T-cell (primary cell): Measurements from ENCODE around the gene THPO. TPM values are rescaled to one million over a fixed set of nuclear protein-coding genes. Genes with fewer than 3 reads are reported as not detected.

Experiments
- ATAC-seq, 4 experiments: fragments of 200-7000 bp in 3 of 4; fragments of 150-1000 bp in 1 of 4; cut with Tn5 transposase; replicated peaks in 1 of 4; 1 replicate in 3 of 4; 2 replicates in 1 of 4; pipeline ENCODE4 v1.10.0; 2021; ENCODE audit warnings: moderate library complexity in 3 of 4, mild to moderate bottlenecking in 2 of 4, moderate number of reproducible peaks in 1 of 4
- CTCF ChIA-PET, 2 donors: fragments of 300-600 bp; sonication (Branson Sonifier 250); formaldehyde crosslinking; loops; one replicate each; lab custom pipeline; 2022; ENCODE audit warnings: antibody characterized with exemption in 2 of 2; lab: Charles Lee
- POLR2A ChIA-PET, 2 donors: fragments of 300-600 bp; sonication (Branson Sonifier 250); formaldehyde crosslinking; loops; one replicate each; lab custom pipeline; 2022; ENCODE audit warnings: antibody characterized with exemption in 2 of 2; lab: Charles Lee
- DNase-seq, 35 experiments: peaks; one replicate each; pipeline versions ENCODE4 v3.0.0 to v3.0.0-alpha.2; 2013 to 2023
- H3K27ac ChIP-seq: one replicate; pipeline ENCODE4 v1.5.1; 2013; ENCODE audit warnings: low read length
- H3K27me3 ChIP-seq, 2 experiments: replicated peaks in 1 of 2; 1 replicate in 1 of 2; 2 replicates in 1 of 2; pipeline versions ENCODE4 v1.6.1 to v1.7.0; 2013; ENCODE audit warnings: low read length in 1 of 2, mixed read lengths in 1 of 2; ENCODE audit not compliant: control insufficient read depth in 2 of 2, insufficient read depth in 2 of 2; ENCODE audit errors: extremely low read depth in 1 of 2
- H3K36me3 ChIP-seq, 2 donors: 1 replicate in 1 of 2; 2 replicates in 1 of 2; pipeline versions ENCODE4 v1.6.1 to v1.7.0; 2013; ENCODE audit warnings: low read length in 1 of 2; ENCODE audit not compliant: control insufficient read depth in 2 of 2, insufficient read depth in 1 of 2; ENCODE audit errors: extremely low read depth in 1 of 2
- H3K4me1 ChIP-seq, 2 experiments: 1 replicate in 1 of 2; 2 replicates in 1 of 2; pipeline versions ENCODE4 v1.6.1 to v1.7.0; 2013; ENCODE audit warnings: low read length in 2 of 2, mixed read lengths in 1 of 2; ENCODE audit not compliant: insufficient read depth in 2 of 2, control insufficient read depth in 1 of 2; ENCODE audit errors: extremely low read depth in 1 of 2
- H3K4me3 ChIP-seq, 2 donors: 1 replicate in 1 of 2; 2 replicates in 1 of 2; pipeline versions ENCODE4 v1.5.1 to v1.7.0; 2013; ENCODE audit warnings: mild to moderate bottlenecking in 2 of 2, low read length in 1 of 2, moderate library complexity in 1 of 2; ENCODE audit not compliant: control insufficient read depth in 1 of 2; ENCODE audit errors: extremely low read depth in 1 of 2
- H3K9me3 ChIP-seq: 2 replicates; pipeline ENCODE4 v1.7.0; 2013
- H3K27ac Mint-ChIP-seq, 2 donors: one replicate each; pipeline ENCODE4 v1.8.0; 2020 to 2021; ENCODE audit warnings: mild to moderate bottlenecking in 2 of 2, mixed read lengths in 2 of 2
- H3K27me3 Mint-ChIP-seq, 2 donors: one replicate each; pipeline ENCODE4 v1.8.0; 2021 to 2022; ENCODE audit warnings: mixed read lengths in 2 of 2
- H3K36me3 Mint-ChIP-seq: one replicate; pipeline ENCODE4 v1.8.0; 2021; ENCODE audit warnings: mixed read lengths
- H3K4me1 Mint-ChIP-seq, 3 donors: one replicate each; pipeline ENCODE4 v1.8.0; 2020 to 2022; ENCODE audit warnings: mixed read lengths in 3 of 3, mild to moderate bottlenecking in 1 of 3
- H3K4me3 Mint-ChIP-seq, 3 donors: one replicate each; pipeline ENCODE4 v1.8.0; 2020 to 2022; ENCODE audit warnings: mild to moderate bottlenecking in 3 of 3, mixed read lengths in 3 of 3, moderate library complexity in 3 of 3
- H3K9me3 Mint-ChIP-seq, 3 donors: one replicate each; pipeline ENCODE4 v1.8.0; 2020 to 2022; ENCODE audit warnings: mixed read lengths in 3 of 3
- WGBS: methylation state at CpG from one replicate; pipeline ENCODE4 v1.1.5; 2013; ENCODE audit warnings: missing lambda C conversion rate; ENCODE audit not compliant: insufficient coverage; 5-methylcytosine and 5-hydroxymethylcytosine counted together
- total RNA-seq, 35 experiments: library from RNA in 6 of 35; stranded (reverse) in 6 of 35; fragments of 120-200 nt in 1 of 35; gene quantifications; one replicate each; pipeline versions ENCODE4 v1.2.1 to v1.2.4 and lab custom pipeline; 2013 to 2026

Gene THPO
- total RNA-seq, 5 donors from 2014 or later (not counting 1 experiment from before 2014, with no cell fraction given), result not detected

GRCh38 chr3:184351511-184352148, 26.4 kb downstream of the THPO start:
- no peak overlapping the region for H3K27ac Mint-ChIP-seq
- Histone ChIP-seq H3K4me3 (no peak overlapping the region), H3K9me3 (no peaks in the 10 kb centered on the region), H3K27me3 (peaks cover 0 to 3% of the 10 kb centered on the region in 2 experiments), H3K36me3 (no peaks in the 10 kb centered on the region), H3K27ac (no peak overlapping the region), H3K4me1 (peaks cover 0 to 10% of the 10 kb centered on the region in 2 experiments)
- H3K4me1 Mint-ChIP-seq, result peaks cover 0 to 4% (median 0%) of the 10 kb centered on the region in 3 donors
- H3K36me3 Mint-ChIP-seq, result no peaks in the 10 kb centered on the region
- DNase-seq (no peak), ATAC-seq (no peak)
- ChIA-PET CTCF (interaction anchor here in 1 of 2 donors (1.1 kb wide), 1 partner anchor 20 kb away, joined by 4 read pairs; no protein-coding TSS in a partner anchor), POLR2A (no interaction called here)
- H3K27me3 Mint-ChIP-seq, result no peaks in the 10 kb centered on the region
- 75% methylated on average over 7 of the region's 9 CpGs for WGBS
- no peaks in the 10 kb centered on the region for H3K9me3 Mint-ChIP-seq
- H3K4me3 Mint-ChIP-seq, result no peak overlapping the region

- Histone ChIP-seq H3K4me3 (no peak overlapping the region), H3K27ac (no peak overlapping the region), H3K4me1 (peaks cover 0 to 10% of the 10 kb centered on the region in 2 experiments), H3K9me3 (no peaks in the 10 kb centered on the region), H3K27me3 (peaks cover 0 to 3% of the 10 kb centered on the region in 2 experiments), H3K36me3 (no peaks in the 10 kb centered on the region)
- POLR2A ChIA-PET, result no interaction called here
- Mint-ChIP-seq H3K36me3 (no peaks in the 10 kb centered on the region), H3K9me3 (no peaks in the 10 kb centered on the region), H3K4me3 (no peak overlapping the region), H3K4me1 (peaks cover 0 to 4% (median 0%) of the 10 kb centered on the region in 3 donors), H3K27ac (no peak overlapping the region), H3K27me3 (no peaks in the 10 kb centered on the region)
- CTCF ChIA-PET, result interaction anchor here in 1 of 2 donors (1.1 kb wide), 1 partner anchor 21 kb away, joined by 4 read pairs; no protein-coding TSS in a partner anchor
- ATAC-seq (no peak), DNase-seq (no peak)
- WGBS, result 100% methylated on average over 3 of the region's 6 CpGs
Measured at GRCh38 chr3:184350618-184351017, 27.4 kb downstream of the THPO start.

GRCh38 chr3:184349563-184350470, 28.2 kb downstream of the THPO start:
- Mint-ChIP-seq H3K27me3 (no peaks in the 10 kb centered on the region), H3K9me3 (no peaks in the 10 kb centered on the region), H3K27ac (no peak overlapping the region), H3K4me3 (no peak overlapping the region), H3K36me3 (no peaks in the 10 kb centered on the region), H3K4me1 (peaks cover 0 to 4% (median 0%) of the 10 kb centered on the region in 3 donors)
- Histone ChIP-seq H3K9me3 (no peaks in the 10 kb centered on the region), H3K27me3 (peaks cover 0 to 3% of the 10 kb centered on the region in 2 experiments), H3K27ac (no peak overlapping the region), H3K4me1 (peaks cover 0 to 10% of the 10 kb centered on the region in 2 experiments), H3K4me3 (no peak overlapping the region), H3K36me3 (no peaks in the 10 kb centered on the region)
- ChIA-PET CTCF (no interaction called here), POLR2A (no interaction called here)
- ATAC-seq (no peak), DNase-seq (no peak)
- WGBS, result no CpG with 5 or more reads among the region's 10 CpGs

DNA sequence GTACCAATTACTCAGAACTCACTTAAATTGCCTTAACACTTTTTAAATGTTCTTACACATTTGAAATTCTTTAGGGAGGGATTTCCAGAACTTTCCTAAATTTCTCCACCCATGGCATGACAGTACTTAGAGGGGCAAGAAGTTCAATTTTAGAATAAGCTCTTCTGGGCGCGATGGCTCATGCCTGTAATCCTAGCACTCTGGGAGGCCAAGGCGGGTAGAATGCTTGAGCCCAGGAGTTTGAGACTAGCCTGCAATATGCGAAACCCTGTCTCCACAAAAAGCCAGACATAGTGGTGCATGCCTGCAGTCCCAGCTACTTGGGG, 30.0 kb downstream of the THPO start:
- Mint-ChIP-seq H3K27me3 (no peaks in the 10 kb centered on the region), H3K36me3 (peaks cover 3% of the 10 kb centered on the region), H3K4me3 (no peak overlapping the region), H3K4me1 (no peaks in the 10 kb centered on the region), H3K9me3 (no peaks in the 10 kb centered on the region), H3K27ac (no peak overlapping the region)
- H3K27me3 ChIP-seq, result no peaks in the 10 kb centered on the region
- ChIA-PET CTCF (interaction anchor here in 1 of 2 donors (0.8 kb wide), 1 partner anchor 1499 kb away, joined by 4 read pairs; no protein-coding TSS in a partner anchor), POLR2A (no interaction called here)
- no peak overlapping the region for H3K27ac ChIP-seq
- ATAC-seq, result no peak
- H3K36me3 ChIP-seq, result peaks cover 0 to 7% of the 10 kb centered on the region in 2 donors
- DNase-seq, result no peak
- H3K9me3 ChIP-seq, result no peaks in the 10 kb centered on the region
- no peaks in the 10 kb centered on the region for H3K4me1 ChIP-seq
- WGBS, result 94% methylated on average over 4 of the region's 4 CpGs
- no peak overlapping the region for H3K4me3 ChIP-seq

DNA sequence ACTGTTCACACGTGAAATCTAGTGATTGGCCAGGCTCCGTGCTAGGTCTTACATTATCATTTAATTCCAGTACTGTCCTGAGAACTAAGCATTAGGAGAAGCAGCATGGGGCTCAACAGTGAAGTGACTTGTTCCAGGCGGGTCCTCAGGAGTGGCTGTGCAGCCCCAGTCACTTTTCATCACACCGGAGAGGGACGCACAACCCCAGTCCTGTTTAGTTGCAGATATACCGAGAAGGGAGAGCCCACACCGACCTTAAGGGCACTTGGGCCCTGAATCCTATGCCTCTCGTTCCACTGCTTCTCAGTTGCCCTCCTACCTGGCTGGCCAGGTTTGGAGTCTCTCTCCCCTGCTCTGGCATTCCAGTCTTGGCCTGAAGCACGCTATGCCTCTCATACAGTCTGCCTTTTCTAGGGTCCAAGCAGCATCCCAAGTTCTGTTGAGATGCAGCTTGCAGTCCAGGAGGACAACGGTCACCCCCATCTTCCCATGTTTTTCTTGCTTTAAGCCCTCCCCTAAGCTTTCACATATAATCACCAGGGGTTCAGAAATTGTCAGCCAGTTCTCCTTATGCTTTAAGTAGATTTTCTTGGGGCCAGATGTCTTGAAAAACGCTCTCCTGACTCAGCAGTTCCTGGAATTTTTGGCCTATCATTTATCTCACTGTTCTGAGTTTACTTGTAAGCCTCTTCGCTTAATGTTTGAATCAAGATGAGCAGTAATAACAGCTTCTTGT, 30.5 kb downstream of the THPO start:
- H3K27ac ChIP-seq, result no peak overlapping the region
- Mint-ChIP-seq H3K9me3 (no peaks in the 10 kb centered on the region), H3K4me1 (no peaks in the 10 kb centered on the region), H3K36me3 (peaks cover 7% of the 10 kb centered on the region), H3K27me3 (no peaks in the 10 kb centered on the region), H3K4me3 (no peak overlapping the region), H3K27ac (no peak overlapping the region)
- ChIA-PET CTCF (interaction anchor here in 1 of 2 donors (0.8 kb wide), 1 partner anchor 1498 kb away, joined by 4 read pairs; no protein-coding TSS in a partner anchor), POLR2A (no interaction called here)
- H3K4me3 ChIP-seq, result no peak overlapping the region
- no peaks in the 10 kb centered on the region for H3K4me1 ChIP-seq
- H3K27me3 ChIP-seq, result no peaks in the 10 kb centered on the region
- 89% methylated on average over 10 of the region's 12 CpGs for WGBS
- ATAC-seq (no peak), DNase-seq (no peak)
- H3K9me3 ChIP-seq, result no peaks in the 10 kb centered on the region
- peaks cover 0 to 7% of the 10 kb centered on the region in 2 donors for H3K36me3 ChIP-seq
